Activated T-cell treated with anti-CD3 and anti-CD28 coated beads for 4 hours (primary cell): ENCODE results near the gene SUMO2.
"Not testable (repeated sequence)": the region's sequence is repeated elsewhere in the genome, so short reads cannot be mapped to it uniquely, and the experiment has no call there.

Experiments
- DNase-seq: peaks from one replicate; pipeline ENCODE4 v3.0.0-alpha.2; 2020

The SUMO2 gene

DNA sequence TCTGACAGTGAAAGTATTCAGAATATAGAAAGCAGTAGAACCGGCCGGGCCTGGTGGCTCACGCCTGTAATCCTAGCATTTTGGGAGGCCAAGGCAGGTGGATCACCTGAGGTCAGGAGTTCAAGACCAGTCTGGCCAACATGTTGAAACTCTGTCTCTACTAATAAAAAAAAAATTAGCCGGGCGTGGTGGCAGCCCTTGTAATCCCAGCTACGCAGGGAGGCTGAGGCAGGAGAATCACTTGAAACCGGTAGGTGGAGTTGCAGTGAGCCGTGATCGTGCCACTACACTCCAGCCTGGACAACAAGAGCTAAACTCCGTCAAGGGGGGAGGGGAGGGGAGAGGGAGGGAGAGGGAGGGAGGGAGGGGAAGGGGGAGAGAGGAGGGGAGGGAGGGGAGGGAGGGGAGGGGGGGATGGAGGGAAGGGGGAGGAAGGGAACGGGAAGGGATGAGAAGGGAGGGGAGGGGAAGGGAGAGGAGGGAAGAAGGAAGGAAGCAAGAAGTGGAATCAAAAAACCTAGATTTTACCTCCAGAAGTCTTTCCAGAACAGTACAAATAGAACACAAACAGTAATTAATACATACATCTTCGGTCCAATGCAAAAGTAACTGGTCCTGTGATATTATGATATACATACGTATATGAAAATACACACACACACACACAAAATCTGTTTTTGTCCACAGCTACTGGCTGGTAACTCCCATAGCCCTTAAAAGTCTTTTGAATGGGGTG lies 40.4 kb downstream of the SUMO2 start:
- no peak for DNase-seq

DNA sequence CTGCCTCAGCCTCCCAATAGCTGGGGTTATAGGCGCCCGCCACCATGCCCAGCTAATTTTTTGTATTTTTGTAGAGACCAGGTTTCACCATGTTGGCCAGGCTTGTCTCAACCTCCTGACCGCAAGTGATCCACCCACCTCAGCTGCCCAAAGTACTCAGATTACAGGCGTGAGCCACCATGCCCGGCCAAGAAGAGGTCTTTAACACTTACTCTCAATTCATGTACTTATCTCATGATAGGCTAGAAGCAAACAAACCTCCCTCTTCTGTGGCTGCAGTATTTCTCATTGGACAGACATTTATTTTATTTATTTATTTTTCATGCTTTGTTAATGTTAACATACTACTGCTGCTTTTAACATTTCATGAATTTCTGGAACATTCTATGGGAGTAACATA lies 44.2 kb downstream of the SUMO2 start:
- no peak for DNase-seq

DNA sequence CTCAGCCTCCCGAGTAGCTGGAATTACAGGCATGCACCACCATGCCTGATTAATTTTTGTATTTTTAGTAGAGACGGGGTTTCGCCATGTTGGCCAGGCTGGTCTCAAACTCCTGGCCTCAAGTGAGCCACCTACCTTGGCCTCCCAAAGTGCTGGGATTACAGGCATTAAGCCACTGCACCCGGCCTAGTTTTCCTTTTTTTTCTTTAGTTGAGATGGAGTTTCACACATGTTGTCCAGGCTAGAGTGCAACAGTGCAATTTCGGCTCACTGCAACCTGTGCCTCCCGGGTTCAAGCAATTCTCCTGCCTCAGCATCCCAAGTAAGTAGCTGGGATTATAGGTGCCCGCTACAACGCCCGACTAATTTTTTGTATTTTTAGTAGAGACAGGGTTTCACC lies 45.0 kb downstream of the SUMO2 start:
- not testable (repeated sequence) for DNase-seq

DNA sequence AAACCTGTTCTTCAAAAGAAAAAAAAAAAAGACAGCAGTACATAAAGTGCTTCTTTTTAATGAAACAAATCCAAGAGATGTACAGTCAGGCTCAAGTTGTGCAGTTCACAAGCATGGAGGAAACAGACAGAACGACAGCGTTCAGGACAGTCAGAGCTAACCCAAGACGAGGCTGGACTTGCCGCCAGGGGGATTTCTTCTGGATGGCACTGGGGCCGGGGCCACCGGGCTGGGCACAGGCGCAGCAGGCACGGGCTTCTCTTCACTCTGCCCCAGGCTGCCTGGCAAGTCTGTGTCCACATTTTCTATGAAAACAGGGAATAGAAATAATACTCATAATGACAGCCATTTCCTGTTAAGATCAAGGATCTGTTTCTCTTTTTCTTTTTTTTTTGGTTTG lies 46.8 kb downstream of the SUMO2 start:
- DNase-seq: no peak

DNA sequence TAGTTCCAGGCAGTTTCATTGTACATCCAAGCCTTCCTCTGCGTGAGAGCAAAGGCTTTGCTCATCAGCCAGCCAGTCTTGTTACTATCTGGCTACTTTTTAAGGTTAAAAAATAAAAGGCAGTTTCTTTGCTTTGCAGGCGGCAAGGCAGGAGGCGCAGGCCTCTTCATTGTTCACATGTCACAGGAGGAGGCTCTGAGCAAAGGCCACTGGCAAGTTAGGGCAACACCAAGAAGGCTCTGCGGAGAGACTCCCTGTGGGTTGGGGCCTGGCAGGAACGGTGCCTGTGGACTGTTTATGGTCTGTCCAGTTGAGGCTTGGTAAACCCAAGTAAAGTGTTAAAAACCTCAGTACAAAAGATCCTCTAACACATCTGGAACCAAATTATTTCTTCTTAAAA lies 47.3 kb downstream of the SUMO2 start:
- no peak for DNase-seq

DNA sequence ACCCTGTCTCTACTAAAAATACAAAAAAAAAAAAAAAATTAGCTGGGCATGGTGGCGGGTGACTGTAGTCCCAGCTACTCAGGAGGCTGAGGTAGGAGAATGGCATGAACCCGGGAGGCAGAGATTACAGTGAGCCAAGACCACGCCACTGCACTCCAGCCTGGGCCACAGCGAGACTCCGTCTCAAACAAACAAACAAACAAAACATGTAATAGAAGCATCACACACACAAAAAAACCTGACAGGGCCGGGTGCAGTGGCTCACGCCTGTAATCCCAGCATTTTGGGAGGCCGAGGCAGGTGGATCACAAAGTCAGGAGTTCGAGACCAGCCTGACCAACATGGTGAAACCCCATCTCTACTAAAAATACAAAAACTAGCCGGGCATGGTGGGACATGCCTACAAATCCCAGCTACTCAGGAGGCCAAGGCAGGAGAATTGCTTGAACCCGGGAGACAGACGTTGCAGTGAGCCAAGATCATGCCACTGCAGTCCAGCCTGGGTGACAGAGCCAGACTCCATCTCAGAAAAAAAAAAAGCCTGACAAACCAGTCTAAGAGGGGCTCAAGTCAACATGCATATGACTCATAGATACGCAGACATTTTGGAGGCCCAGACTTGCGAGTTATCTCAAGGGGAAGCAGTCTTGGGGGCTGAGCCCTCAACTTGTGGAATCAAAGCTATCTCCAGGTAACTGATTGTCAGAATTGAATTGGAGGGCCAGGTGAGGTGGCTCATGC lies 49.0 kb downstream of the SUMO2 start:
- DNase-seq: not testable (repeated sequence)

DNA sequence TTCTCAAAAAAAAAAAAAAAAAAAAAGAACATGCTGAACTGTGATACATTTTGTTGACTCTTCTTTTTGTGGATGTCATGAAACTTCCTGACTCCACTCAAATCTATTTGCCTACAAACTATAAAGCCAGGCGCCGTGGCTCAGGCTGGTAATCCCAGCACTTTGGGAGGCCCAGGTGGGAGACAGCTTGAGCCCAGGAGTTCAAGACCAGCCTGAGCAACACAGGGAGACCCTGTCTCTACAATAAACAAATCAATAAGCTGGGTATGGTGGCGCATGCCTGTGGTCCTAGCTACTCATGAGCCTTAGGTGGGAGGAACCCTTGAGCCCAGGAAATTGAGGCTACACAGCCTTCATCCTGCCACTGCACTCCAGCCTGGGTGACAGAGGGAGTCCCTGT lies 49.8 kb downstream of the SUMO2 start:
- no peak for DNase-seq

DNA sequence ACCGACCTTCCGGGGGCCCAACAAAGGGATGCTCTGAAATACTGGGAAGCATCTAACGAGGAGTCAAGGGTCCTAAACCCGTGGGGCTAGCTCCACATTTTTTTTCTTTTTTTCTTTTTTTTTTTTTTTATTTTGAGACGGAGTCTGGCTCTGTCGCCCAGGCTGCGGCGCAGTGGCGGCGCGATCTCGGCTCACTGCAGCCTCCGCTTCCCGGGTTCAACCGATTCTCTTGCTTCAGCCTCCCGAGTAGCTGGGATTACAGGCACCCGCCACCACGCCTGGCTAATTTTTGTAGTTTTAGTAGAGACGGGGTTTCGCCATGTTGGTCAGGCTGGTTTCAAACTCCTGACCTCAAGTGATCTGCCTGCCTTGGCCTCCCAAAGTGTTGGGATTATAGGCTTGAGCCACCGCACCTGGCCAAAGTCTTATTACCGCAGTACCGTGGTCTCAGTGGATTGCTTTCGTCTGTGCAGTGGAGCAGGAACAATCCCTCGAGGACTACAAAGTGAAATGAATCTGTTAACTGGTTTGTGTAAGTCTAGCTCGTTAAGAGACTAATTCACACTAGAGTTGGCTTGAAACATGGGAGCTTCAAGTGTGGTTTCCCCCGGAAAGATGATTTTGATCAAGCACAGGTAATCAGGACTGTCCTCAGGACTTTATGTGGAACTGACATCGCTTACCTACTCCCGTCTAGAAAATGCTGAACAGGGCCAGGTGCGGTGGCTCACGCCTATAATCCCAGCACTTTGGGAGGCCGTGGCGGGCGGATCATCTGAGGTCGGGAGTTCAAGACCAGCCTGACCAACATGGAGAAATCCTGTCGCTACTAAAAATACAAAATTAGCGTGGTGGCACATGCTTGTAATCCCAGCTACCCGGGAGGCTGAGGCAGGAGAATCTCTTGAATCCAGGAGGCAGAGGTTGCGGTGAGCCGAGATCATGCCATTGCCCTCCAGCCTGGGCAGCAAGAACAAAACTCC lies 50.5 kb downstream of the SUMO2 start:
- not testable (repeated sequence) for DNase-seq

DNA sequence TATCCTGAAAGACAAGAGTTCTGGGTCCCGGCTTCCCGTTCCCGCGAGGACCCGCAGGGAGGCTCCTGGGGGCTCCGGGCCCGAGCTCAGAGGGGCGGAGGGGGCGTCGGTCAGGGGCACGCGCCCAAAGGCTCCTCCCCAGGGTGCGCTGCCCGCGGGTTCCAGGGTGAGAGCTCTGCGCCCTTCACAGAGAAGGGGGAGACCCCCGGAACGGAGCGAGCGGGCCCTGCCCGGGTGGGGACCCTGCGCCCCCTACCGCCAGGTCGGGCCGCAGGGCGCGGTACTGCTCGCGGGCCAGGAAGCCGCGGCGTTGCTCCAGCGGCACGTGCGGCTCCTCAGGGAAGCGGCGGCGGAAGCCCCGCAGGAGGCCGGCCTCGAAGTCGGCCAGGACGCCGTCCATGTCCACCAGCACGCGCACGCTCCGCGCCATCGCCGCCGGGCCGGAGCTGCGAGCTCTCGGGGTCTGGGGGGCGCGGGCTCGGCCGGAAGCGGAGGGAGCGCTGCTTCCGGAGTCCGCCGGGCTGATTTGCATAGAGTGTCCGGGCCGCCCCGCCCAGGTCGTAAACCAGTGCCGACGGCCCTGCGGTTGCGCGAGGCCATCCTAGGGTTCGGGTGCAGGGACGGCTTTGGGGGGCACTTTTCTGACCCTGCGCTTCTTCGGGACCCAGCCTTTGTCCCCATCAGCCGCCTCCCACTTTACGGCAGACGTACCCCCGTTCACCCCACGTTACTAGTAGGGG lies 51.3 kb downstream of the SUMO2 start, which contains the start of gene NT5C:
NT5C (minus strand) TSS at position 465 of the 740 bp plus-strand sequence; CDS start at position 430, 35 bp downstream.
- DNase-seq: peak; percentile 51

DNA sequence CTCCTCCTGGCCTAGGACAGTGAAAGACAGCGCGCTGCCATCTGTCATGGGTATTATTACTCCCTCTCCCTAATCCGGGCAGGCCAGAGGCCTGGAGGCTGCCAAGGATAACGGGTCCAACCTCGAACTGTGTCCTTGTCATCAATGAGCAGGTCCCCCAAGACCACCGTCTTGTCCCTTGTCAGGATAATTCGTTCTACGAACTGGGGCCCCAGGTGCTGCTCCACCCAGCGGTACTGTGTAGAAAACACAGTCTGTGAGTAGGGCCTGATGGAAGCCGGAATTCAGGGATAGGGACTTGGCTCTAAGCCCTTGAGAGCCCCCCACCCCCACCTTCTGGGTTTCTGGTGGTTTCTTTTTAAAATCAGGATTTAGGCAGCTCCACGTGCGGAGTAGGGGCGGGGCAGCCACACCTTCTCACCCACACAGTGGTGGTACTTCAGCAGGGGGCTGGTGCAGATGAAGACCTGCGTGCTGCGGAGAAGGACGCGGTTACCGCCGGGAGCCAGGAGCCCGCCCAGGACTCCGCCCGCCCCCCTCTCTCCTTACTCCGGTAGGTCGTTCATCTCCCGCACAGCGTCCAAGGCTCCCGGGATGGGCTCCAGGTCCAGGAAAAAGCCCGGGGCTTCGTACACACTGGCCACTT lies 52.0 kb downstream of the SUMO2 start:
- DNase-seq: peak; percentile 34

DNA sequence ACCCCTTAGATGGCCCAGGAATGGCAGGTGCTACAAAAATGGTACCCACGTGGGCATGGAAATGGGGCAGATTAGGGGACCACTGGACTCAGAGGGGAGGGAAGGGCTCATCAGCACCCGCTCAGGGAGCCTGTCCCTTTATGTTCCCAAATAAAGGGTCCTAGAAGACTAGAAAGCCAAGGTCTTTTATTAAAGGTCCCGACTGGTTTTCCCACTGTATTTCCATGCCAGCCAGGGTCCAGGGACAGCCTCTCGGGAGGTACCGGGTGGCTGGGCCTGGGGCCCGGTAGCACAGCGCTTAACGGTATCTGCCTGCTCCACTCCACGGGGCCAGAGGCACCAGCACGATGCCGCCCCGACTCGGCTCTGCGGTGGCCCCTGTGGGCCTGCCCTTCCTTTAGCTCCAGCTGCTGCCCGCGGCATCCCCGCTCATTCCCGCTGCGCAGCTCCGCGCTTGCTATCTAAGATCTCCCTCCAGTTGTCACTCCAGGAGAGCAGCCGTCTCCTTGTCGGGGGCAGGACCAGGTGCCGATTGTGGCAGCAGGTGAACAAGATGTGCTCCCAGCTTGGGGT lies 52.6 kb downstream of the SUMO2 start:
- no peak for DNase-seq

DNA sequence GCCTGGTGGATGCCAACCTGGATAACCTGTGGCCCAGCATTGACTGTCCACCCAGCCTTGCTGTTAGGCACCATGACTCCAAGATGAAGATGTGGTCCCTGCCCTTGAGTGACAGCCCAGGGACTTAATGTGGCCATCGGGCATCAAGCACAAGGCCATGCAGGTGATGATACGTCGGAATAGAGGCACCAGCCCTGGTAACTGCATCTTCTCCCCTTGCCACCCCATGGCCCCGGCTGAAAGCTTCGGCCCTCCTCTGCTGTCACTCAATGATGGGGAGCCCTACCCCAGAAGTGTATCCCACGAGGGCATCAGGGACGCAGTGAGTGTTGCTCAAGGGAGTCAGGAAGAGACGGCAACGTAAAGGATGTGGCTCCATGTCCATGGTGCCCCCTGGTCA lies 53.2 kb downstream of the SUMO2 start:
- no peak for DNase-seq

DNA sequence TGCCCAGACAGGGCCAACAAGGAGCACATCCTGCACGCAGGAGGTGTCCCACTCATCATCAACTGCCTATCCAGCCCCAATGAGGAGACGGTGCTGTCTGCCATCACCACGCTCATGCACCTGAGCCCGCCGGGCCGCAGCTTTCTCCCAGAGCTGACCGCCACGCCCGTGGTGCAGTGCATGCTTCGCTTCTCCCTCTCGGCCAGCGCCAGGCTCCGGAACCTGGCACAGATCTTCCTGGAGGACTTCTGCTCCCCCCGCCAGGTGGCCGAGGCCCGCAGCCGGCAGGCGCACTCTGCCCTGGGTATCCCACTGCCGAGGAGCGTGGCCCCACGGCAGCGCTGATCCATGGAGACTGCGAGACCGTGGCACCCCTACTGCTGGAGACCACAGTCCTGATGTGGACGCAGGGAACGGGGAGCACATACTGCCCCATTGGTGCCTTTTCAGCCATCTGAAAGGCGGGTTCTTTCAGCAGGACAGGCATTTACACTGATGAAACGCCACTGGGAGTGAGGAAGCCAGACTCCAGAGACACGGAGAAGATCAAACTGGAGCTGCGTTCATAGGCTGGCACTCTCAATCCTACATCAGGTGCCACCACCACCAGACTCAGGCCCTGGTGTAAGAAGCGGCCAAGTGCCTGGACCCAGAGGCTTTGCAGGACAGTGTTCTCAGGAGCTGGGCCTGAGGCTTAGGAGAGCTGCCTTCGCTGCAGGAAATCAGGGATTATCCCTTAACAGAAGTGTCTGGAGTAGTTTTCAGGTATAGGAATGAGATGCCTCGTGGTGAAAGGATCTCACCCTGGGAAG lies 53.9 kb downstream of the SUMO2 start:
- no peak for DNase-seq

DNA sequence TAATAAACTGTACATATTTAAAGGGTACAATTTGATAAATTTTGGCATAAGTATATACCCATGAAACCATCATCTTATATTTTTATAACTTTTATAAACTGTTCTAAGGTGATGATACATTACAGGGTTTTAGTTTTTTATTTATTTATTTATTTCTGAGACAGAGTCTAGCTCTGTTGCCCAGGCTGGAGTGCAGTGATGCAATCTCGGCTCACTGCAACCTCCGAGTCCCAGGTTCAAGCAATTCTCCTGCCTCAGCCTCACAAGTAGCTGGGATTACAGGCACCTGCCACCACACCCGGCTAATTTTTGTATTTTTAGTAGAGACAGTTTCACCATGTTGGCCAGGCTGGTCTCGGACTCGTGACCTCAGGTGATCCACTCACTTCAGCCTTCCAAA lies 54.8 kb downstream of the SUMO2 start:
- DNase-seq: not testable (repeated sequence)

DNA sequence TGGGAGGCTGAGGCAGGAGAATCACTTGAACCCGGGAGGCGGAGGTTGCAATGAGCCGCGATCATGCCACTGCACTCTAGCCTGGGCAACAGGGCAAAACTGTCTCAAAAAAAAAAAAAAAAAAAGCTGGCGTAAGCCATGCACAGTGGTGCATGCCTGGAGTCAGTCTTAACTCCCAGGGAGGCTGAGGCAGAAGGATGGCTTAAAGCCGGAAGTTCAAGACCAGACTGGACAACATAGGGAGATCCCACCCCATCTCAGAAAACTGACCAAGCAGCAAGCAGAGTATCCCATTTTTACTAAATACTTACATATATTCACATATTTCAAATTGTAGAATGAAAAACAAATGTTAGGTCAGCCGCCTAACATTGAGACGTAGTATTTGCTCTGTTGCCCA lies 55.8 kb downstream of the SUMO2 start:
- no peak for DNase-seq

DNA sequence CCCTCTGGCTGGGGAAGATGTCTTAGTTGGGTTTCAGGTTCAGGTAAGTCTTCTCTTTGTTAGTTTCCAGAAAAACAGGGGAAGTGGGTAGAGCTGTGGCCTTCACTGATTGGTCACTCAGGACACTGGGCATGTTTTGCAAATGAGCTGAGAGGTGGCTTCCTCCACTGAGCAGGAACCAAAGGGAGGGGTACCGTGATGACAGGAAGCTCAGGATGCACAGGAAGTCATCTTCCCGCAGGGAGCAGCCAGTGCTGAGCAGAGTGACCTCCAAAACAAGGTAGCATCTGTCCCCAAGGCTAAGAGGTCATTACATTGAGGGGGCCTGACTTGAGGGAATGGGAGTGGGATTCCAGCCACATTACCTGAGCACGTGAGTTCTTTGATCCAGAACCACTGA lies 56.8 kb downstream of the SUMO2 start:
- no peak for DNase-seq

DNA sequence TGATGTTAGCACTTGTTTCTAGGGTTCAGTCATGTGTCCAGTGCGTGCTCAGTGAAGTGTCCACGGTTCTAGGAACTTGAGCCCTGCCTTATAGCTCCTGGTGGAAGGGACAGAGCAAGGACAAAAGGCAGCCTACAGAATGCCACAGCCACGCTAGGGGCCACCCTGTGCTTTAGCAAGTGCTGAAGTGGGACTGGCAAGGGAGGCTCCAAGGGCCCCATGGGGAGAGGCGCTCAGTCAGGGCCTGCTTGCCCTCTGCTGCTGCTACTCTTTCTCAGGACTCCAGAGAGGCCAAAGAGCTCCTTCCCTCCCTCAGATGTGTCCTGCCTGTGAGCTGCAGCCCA lies 58.0 kb downstream of the SUMO2 start:
- no peak for DNase-seq

DNA sequence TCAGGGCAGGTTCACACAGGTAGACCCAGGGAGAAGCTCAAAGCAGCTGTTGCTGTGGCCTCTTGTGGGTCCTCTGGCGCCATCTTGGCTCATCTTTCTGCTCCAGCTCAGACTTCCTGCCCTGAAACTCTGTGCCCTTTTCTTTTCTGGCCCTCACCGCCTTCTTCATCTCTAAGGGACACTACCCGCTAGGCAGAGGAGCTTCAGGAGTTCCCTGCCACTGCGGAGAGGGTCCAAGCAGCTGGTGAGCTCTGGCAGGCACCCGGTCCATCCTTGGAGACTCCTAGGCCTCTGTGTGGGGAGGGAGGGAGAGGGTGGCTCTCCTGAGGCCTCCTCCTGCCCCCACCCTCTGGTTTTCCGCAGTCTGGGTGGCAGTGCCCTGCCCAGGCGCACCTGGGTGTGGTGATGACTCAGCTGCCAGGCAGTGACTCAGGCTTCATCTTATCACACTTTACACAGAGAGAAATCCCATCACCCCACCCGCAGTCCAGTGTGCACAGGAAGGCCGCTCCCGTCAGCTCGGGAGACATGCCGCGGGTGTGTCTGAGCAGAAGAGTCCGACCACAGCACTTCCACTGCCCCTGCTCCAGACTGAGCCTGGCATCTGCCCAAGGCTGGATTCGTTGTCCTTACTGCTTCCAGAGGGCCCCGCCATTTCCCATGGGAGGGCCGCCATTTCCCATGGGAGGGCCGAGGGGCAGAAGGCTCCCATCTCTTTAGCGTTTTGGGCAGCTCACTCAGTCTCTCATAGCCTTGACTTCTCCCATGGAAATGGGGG lies 58.5 kb downstream of the SUMO2 start:
- DNase-seq: peak; percentile 54

DNA sequence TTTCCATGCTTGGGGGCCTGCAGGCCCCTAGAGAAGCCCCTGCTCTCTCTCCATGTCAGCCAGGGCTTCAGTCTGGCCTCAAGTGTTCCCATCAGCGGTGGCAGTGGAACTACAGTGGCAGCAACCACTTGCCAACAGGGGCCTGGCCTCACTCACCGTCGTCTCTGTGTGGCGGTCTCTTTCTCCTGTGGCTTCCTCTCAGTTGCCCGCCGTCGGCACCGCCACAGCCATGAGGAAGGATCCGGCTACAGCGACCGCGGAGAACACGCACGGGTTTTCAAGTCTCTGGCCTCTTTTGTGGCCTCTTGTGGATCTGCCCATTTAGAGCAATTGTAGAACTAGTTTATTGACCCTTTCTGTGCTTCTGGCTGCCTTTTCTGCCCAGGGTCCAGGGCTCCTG lies 64.5 kb downstream of the SUMO2 start:
- DNase-seq: no peak

DNA sequence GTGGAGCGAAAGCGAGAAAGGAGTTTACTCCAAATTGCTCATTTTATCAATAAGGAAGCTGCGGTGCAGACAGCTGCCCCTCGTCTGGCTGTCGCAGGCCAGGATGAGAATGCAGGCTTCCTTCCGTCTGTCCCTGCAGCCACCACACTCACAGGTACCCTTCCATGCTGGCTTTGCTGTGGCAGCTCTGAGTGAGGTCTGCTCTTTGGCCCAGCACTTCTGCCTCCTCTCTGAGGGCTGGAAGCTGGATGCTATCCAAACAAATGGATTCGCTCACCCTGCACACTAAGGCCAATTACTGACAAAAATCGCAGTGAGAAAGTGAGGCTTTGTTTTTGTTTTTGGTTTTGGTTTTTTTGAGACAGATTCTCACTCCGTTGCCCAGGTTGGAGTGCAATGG lies 66.0 kb downstream of the SUMO2 start:
- DNase-seq: no peak
